HepG2 (cell line): ENCODE results near the gene C11orf21.

ENCODE experiments used
- ASH2L ChIP-seq: fragments of 300-600, 200-600 bp; sonication (generic); IDR thresholded peaks from 2 replicates; pipeline ENCODE4 v1.7.0; 2017; ENCODE audit warnings: low read depth, mild to moderate bottlenecking, moderate library complexity, mixed read lengths, low read length; ENCODE audit not compliant: insufficient read length
- MAZ ChIP-seq, 2 experiments: sonication (generic) in 1 of 2; formaldehyde crosslinking in 1 of 2; IDR thresholded peaks; 2 replicates each; pipeline versions ENCODE4 v1.5.0 to v1.6.1; 2012 to 2020; ENCODE audit warnings: low read depth in 2 of 2, mild to moderate bottlenecking in 2 of 2, borderline replicate concordance in 1 of 2, improper control_type of control experiment in 1 of 2, low read length in 1 of 2, missing genetic modification reagents in 1 of 2, moderate library complexity in 1 of 2
- POLR2AphosphoS5 ChIP-seq: IDR thresholded peaks from 2 replicates; pipeline ENCODE4 v1.6.1; 2012; ENCODE audit warnings: low read depth, low read length
- SUZ12 ChIP-seq: fragments of 150-350 bp; IDR thresholded peaks from 2 replicates; pipeline ENCODE4 v1.6.1; 2014; ENCODE audit warnings: low read depth, low read length
- TRIM24 ChIP-seq: sonication (generic); formaldehyde crosslinking; IDR thresholded peaks from 2 replicates; pipeline ENCODE4 v1.8.0; 2022; ENCODE audit warnings: mild to moderate bottlenecking, missing genetic modification reagents
- ZNF180 ChIP-seq: sonication (generic); formaldehyde crosslinking; IDR thresholded peaks from 2 replicates; pipeline ENCODE4 v1.4.0; 2020; ENCODE audit warnings: low read depth, missing genetic modification reagents, borderline replicate concordance
- TF ChIP-seq, protein P1 (sequence below): sonication (generic); formaldehyde crosslinking; IDR thresholded peaks from 2 replicates; pipeline ENCODE4 v1.5.0; 2020; ENCODE audit warnings: mild to moderate bottlenecking, missing genetic modification reagents, moderate library complexity

DNA sequence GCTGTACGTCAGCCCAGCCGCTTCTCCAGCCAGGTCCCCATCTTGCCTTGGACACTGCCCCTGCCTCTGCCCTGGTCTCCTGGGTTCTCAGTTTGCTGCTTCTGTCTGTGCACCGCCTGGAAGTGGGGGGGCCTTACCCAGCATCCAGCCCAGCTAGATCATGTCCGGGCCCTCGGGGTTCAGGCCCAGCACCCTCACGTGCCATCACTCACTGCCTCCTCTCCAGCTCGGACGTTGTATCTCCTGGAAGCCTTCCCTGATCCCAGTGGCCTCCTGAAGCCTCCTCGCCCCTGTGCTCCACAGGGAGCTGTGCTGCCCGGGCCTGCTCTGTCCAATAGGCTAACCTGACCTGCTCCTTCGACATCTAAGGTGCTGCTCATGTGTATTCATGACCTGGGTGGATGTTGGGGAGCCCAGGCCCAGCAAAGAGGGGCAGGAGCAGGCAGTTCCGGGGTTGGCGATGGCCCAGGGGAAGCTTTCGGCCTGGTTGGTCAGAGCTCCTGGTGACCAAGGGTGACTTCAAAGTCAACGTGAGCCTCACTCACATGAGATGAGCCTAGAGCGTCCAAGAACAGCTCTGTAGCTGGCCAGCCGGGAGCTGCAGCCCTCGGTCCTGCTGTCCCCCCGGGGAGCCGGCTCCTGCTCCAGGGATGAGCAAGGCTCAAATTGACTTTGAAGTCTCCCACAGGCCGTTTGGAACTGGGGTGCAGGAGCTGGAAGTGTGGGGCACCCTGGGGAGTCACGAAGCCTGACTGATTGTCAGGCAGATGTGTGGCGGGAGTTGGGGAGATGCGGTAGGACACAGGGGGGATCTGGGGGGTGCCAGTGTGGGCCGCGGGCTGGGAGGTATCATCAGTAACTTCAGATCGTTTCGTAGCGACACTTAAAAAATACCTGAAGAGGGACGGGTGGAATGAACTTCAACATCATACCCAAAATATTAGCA lies 26.1 kb downstream of the C11orf21 start:
- TF ChIP-seq ZNF180 (CRISPR knock-in tag) = no peak
- no peak for TF ChIP-seq MAZ (IDR thresholded peaks at IDR 0.05; ENCODE audit: borderline replicate concordance, low read depth, low read length)
- TF ChIP-seq MAZ (CRISPR knock-in tag; IDR thresholded peaks at IDR 0.05; ENCODE audit: low read depth) = no peak
- no peak for TF ChIP-seq TRIM24
- TF ChIP-seq, protein P1, sequence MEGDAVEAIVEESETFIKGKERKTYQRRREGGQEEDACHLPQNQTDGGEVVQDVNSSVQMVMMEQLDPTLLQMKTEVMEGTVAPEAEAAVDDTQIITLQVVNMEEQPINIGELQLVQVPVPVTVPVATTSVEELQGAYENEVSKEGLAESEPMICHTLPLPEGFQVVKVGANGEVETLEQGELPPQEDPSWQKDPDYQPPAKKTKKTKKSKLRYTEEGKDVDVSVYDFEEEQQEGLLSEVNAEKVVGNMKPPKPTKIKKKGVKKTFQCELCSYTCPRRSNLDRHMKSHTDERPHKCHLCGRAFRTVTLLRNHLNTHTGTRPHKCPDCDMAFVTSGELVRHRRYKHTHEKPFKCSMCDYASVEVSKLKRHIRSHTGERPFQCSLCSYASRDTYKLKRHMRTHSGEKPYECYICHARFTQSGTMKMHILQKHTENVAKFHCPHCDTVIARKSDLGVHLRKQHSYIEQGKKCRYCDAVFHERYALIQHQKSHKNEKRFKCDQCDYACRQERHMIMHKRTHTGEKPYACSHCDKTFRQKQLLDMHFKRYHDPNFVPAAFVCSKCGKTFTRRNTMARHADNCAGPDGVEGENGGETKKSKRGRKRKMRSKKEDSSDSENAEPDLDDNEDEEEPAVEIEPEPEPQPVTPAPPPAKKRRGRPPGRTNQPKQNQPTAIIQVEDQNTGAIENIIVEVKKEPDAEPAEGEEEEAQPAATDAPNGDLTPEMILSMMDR = no peak
- TF ChIP-seq POLR2AphosphoS5 = no peak
- TF ChIP-seq SUZ12 = no peak
- no peak for TF ChIP-seq ASH2L
